ENCODE measurements around the gene KNSTRN.

Gene KNSTRN

GRCh38 chr15:40345867-40346578 lies 36.5 kb upstream of the KNSTRN start:
- no peak for DNase-seq (ENCODE audit: low read depth)

GRCh38 chr15:40346579-40347558 lies 35.7 kb upstream of the KNSTRN start:
- no peak for DNase-seq (ENCODE audit: low read depth)

GRCh38 chr15:40347559-40348473 lies 34.7 kb upstream of the KNSTRN start:
- DNase-seq (ENCODE audit: low read depth): no peak

GRCh38 chr15:40348474-40348870 lies 34.0 kb upstream of the KNSTRN start:
- DNase-seq (ENCODE audit: low read depth): no peak

- no peak for DNase-seq (ENCODE audit: low read depth)
These were observed 33.4 kb upstream of the KNSTRN start for GRCh38 chr15:40349163-40349562.

- no peak for DNase-seq (ENCODE audit: low read depth)
These were observed 30.1 kb upstream of the KNSTRN start for GRCh38 chr15:40352281-40352901.

GRCh38 chr15:40353697-40354096 lies 28.8 kb upstream of the KNSTRN start:
- DNase-seq (ENCODE audit: low read depth): no peak

GRCh38 chr15:40354408-40355171 lies 27.9 kb upstream of the KNSTRN start:
- no peak for DNase-seq (ENCODE audit: low read depth)

- DNase-seq (ENCODE audit: low read depth): no peak
These were observed 26.4 kb upstream of the KNSTRN start for GRCh38 chr15:40355976-40356585.

- no peak for DNase-seq (ENCODE audit: low read depth)
These were observed 25.3 kb upstream of the KNSTRN start for GRCh38 chr15:40357246-40357645.

GRCh38 chr15:40357723-40358470 lies 24.6 kb upstream of the KNSTRN start, which contains the start of gene DISP2:
DISP2 (plus strand) TSS chr15:40358219; CDS start chr15:40358322, 103 bp downstream.
- DNase-seq (ENCODE audit: low read depth): no peak

- DNase-seq (ENCODE audit: low read depth): no peak
These were observed 23.8 kb upstream of the KNSTRN start for GRCh38 chr15:40358471-40359353.

GRCh38 chr15:40360015-40360414 lies 22.5 kb upstream of the KNSTRN start:
- DNase-seq (ENCODE audit: low read depth): no peak

- no peak for DNase-seq (ENCODE audit: low read depth)
These were observed 20.9 kb upstream of the KNSTRN start for GRCh38 chr15:40361640-40362039.

GRCh38 chr15:40363611-40364010 lies 18.9 kb upstream of the KNSTRN start:
- no peak for DNase-seq (ENCODE audit: low read depth)

GRCh38 chr15:40364251-40364650 lies 18.3 kb upstream of the KNSTRN start:
- DNase-seq (ENCODE audit: low read depth): no peak

- DNase-seq (ENCODE audit: low read depth): no peak
These were observed 17.5 kb upstream of the KNSTRN start for GRCh38 chr15:40365016-40365415.

GRCh38 chr15:40365624-40366456 lies 16.7 kb upstream of the KNSTRN start:
- no peak for DNase-seq (ENCODE audit: low read depth)
